ENCODE data around the gene PIP4K2C.
"Not testable (repeated sequence)": the region's sequence is repeated elsewhere in the genome, so short reads cannot be mapped to it uniquely, and the experiment has no call there.

The PIP4K2C gene

DNA sequence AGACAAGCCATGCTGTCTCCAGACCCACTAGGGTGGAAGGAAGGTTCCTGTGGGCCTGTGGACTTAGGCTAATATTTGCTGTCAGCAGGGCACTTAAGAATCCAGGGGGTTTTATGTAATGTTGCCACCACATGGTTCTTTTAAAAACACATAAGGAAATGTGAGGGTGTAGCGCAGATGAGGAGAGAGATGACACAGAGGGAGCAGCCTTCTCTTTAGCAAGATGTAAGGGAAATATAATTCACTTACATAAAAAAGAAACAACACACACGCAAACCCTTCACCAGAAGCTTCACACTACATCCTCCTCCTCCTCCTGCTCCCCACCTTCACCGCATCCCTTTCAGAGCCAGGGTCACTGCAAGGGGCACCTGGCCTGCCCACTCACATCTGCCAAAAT, 4.9 kb upstream of the PIP4K2C start:
- TF ChIP-seq, protein P1, sequence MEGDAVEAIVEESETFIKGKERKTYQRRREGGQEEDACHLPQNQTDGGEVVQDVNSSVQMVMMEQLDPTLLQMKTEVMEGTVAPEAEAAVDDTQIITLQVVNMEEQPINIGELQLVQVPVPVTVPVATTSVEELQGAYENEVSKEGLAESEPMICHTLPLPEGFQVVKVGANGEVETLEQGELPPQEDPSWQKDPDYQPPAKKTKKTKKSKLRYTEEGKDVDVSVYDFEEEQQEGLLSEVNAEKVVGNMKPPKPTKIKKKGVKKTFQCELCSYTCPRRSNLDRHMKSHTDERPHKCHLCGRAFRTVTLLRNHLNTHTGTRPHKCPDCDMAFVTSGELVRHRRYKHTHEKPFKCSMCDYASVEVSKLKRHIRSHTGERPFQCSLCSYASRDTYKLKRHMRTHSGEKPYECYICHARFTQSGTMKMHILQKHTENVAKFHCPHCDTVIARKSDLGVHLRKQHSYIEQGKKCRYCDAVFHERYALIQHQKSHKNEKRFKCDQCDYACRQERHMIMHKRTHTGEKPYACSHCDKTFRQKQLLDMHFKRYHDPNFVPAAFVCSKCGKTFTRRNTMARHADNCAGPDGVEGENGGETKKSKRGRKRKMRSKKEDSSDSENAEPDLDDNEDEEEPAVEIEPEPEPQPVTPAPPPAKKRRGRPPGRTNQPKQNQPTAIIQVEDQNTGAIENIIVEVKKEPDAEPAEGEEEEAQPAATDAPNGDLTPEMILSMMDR (IDR thresholded peaks at IDR 0.05; ENCODE audit: low read depth, low read length, missing control alignments) = no peak
- DNase-seq (ENCODE audit: extremely low read depth, low read depth) = no peak
- H3K4me3 ChIP-seq (replicated peaks; ENCODE audit: low read depth, low read length) = no peak overlapping the region

DNA sequence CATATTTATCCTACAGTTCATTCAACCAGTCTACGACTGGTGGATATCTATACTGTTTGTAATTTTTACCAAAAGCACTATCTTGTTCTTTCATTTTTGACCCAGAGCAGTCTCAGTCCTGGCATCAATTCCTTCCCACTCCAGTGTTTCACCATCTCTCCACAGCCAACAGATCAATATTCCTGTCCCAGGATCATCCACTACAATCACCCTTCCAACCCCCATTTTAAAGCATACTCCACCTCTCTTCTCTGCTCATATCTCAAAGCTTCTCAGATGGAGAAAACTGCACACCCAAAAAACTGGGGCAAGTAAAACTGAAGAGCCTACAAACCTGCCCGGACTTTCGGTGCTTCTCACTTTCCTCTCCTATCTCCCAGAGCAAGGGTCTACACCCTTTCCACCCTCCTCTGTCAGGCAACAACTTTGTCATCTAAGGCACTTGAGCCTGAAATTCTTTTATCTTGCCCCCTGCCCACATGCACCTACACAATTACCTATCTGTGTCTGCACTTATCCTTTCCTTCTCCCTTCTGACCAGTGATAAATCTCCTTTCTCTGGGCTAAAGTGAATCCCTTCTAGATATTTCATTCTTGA, 4.1 kb upstream of the PIP4K2C start:
- TF ChIP-seq, protein P1 (IDR thresholded peaks at IDR 0.05; ENCODE audit: low read depth, low read length, missing control alignments) = no peak
- DNase-seq (ENCODE audit: extremely low read depth, low read depth) = no peak

DNA sequence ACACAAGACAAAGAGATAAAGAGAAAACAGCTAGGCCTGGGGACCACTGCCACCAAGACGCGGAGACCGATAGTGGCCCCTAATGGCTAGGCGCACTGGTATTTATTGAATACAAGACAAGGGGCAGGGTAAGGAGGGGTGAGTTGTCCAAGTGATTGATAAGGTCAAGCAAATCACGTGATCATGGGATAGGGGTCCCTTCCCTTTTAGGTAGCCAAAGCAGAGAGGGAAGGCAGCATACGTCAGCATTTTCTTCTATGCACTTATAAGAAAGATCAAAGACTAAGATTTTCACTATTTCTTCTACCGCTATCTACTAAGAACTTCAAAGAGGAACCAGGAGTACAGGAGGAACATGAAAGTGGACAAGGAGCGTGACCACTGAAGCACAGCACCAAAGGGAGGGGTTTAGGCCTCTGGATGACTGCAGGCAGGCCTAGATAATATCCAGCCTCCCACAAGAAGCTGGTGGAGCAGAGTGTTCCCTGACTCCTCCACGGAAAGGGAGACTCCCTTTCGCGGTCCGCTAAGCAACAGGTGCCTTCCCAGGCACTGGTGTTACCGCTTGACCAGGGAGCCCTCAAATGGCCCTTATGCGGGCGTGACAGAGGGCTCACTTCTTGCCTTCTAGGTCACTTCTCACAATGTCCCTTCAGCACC, 1.9 kb upstream of the PIP4K2C start:
- DNase-seq (ENCODE audit: extremely low read depth, low read depth); H3K4me3 ChIP-seq (replicated peaks; ENCODE audit: low read depth, low read length): not testable (repeated sequence)

More for the DNA sequence above, 4.1 kb upstream of the PIP4K2C start:
- no peak overlapping the region for H3K4me3 ChIP-seq (replicated peaks; ENCODE audit: low read depth, low read length)

DNA sequence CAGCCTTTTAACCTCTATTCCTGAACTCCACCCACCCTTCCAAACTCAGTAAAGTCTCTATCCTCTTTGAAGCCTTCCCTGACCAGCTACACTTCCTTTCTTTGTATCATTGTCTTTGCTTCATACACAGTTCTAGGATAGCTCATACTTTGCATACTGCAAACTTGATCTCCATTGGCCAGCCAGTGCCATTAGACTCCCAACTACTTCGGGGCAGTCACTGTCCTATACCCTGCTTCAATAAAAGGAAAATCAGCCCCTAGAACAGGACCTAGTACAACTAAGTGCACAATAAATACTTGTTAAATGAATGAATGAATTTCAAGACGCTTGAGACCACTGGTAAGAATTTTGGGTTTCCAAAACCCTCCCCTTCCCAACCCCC, 521 bp upstream of the PIP4K2C start:
- DNase-seq (ENCODE audit: extremely low read depth, low read depth) = no peak
- peak overlapping the region; percentile 74 for H3K4me3 ChIP-seq (replicated peaks; ENCODE audit: low read depth, low read length)
- TF ChIP-seq, protein P1 (IDR thresholded peaks at IDR 0.05; ENCODE audit: low read depth, low read length, missing control alignments) = no peak

DNA sequence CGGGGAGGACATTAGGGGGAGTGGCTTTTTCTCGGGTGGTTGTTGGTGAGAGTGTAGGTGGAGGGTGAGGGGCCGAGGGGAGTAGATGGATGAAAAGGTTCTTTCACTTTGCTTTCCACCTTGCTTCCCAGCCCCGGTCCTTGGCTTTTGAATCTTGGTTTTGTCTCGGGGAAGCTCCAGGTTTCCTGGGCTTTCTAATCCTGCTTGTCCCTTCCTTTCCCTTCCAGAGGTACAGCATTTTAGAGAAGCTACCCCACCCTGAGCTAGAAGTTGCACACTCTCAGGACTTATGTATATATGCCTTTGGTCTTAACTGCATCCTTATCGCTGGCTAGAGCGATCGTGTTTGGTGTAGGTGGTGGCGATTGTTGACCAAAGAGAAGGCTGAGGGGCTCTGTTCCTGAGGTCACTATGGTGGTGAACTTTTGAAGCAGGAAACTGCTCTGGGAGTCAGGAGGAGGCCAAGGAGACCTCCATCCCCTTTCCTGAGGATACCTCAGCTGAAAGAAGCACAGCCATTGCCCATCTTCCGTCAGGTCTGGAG, 862 bp downstream of the PIP4K2C start:
- TF ChIP-seq, protein P1 (IDR thresholded peaks at IDR 0.05; ENCODE audit: low read depth, low read length, missing control alignments) = no peak
- no peak for DNase-seq (ENCODE audit: extremely low read depth, low read depth)
- H3K4me3 ChIP-seq (replicated peaks; ENCODE audit: low read depth, low read length) = peak overlapping the region; percentile 74

DNA sequence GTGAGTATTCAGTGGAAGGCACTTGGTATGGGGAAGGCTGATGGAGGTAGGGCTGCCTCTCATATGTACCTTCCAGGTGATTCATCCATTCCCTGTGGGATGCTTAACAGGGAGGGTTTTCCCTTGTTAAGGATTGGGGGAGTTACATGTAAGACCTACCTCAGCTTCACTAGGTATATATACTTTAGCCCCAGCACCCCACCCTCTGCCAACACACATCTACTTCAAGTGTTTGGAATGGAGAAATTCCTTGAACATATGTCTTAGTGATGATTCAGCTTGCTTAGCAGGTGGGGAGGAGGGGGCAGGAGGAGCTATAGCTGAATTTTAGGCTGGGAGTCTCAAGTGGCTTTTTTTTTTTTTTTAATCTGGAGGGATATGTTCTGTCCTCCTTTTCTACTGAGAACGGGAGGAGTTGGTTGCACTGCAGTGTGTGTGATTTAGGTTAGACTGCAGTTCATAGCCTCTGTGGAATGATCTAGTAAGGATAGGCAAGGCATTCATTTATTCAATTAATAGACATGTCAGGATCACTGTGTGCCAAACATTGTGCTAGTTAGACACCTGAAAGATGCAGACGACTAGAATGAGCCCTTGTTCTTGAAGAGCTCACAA, 1.7 kb downstream of the PIP4K2C start:
- TF ChIP-seq, protein P1 (IDR thresholded peaks at IDR 0.05; ENCODE audit: low read depth, low read length, missing control alignments) = no peak
- no peak overlapping the region for H3K4me3 ChIP-seq (replicated peaks; ENCODE audit: low read depth, low read length)
- DNase-seq (ENCODE audit: extremely low read depth, low read depth) = no peak

DNA sequence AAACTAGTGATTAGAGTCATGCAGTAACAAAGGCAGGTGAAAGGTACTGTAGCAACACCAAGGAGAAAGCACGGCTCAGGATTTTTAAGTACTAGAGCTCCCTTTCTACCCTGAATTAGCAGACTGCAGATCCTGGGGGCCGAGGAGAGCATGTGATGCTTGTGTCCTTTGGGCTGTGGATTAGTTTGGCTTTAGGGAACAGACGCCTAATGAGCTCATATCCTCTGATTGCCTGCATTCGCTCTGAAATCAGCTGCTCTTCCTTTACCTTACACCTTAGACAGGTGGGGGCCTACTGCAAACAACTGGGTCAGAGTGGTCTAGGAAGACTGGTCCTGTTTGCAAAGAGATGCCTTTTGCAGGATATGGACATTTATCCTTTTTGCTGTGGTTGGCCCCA, 2.2 kb downstream of the PIP4K2C start:
- TF ChIP-seq, protein P1 (IDR thresholded peaks at IDR 0.05; ENCODE audit: low read depth, low read length, missing control alignments) = no peak
- no peak for DNase-seq (ENCODE audit: extremely low read depth, low read depth)
- no peak overlapping the region for H3K4me3 ChIP-seq (replicated peaks; ENCODE audit: low read depth, low read length)
